GM19324 (cell line): ENCODE results near the gene C1QL3.

ENCODE experiments used
- ATAC-seq: cut with Tn5 transposase; IDR thresholded peaks from one replicate; pipeline ENCODE4 v1.9.1; 2021; ENCODE audit warnings: mild to moderate bottlenecking, moderate library complexity; ENCODE audit not compliant: unreplicated experiment, low FRiP score

C1QL3 gene

GRCh38 chr10:16497911-16498310, 23.8 kb downstream of the C1QL3 start:
- no peak for ATAC-seq

- no peak for ATAC-seq
Measured at GRCh38 chr10:16493884-16494536, 27.7 kb downstream of the C1QL3 start.

- ATAC-seq: no peak
Measured at GRCh38 chr10:16491933-16492332, 29.7 kb downstream of the C1QL3 start.

- no peak for ATAC-seq
Measured at GRCh38 chr10:16490511-16490910, 31.2 kb downstream of the C1QL3 start.

- ATAC-seq: no peak
Measured at GRCh38 chr10:16483241-16483917, 38.3 kb downstream of the C1QL3 start.

- no peak for ATAC-seq
Measured at GRCh38 chr10:16481052-16481728, 40.5 kb downstream of the C1QL3 start.

GRCh38 chr10:16478801-16479200, 42.9 kb downstream of the C1QL3 start:
- no peak for ATAC-seq

- no peak for ATAC-seq
Measured at GRCh38 chr10:16477757-16478156, 43.9 kb downstream of the C1QL3 start.

GRCh38 chr10:16472828-16473227, 48.9 kb downstream of the C1QL3 start:
- no peak for ATAC-seq

- no peak for ATAC-seq
Measured at GRCh38 chr10:16470747-16471146, 50.9 kb downstream of the C1QL3 start.

- no peak for ATAC-seq
Measured at GRCh38 chr10:16466001-16466400, 55.7 kb downstream of the C1QL3 start.
